ENCODE results near the gene KIAA1549.
A peak's percentile ranks its signal among the peaks of the same experiment; 100 is the strongest.

Gene KIAA1549

GRCh38 chr7:138974675-138975292 is 6.4 kb downstream of the KIAA1549 start:
- DNase-seq: no peak

- DNase-seq: no peak
Measured at GRCh38 chr7:138974103-138974502, 7.1 kb downstream of the KIAA1549 start.

GRCh38 chr7:138970952-138971351 is 10.2 kb downstream of the KIAA1549 start:
- no peak for DNase-seq

GRCh38 chr7:138970446-138970845 is 10.7 kb downstream of the KIAA1549 start:
- DNase-seq: no peak

- no peak for DNase-seq
Measured at GRCh38 chr7:138967159-138967558, 14.0 kb downstream of the KIAA1549 start.

- no peak for DNase-seq
Measured at GRCh38 chr7:138964624-138965436, 16.4 kb downstream of the KIAA1549 start.

- no peak for DNase-seq
Measured at GRCh38 chr7:138963675-138964074, 17.5 kb downstream of the KIAA1549 start.

- peak; percentile 18 for DNase-seq
Measured at GRCh38 chr7:138962561-138963270, 18.5 kb downstream of the KIAA1549 start.

- DNase-seq: no peak
Measured at GRCh38 chr7:138961159-138961558, 20.0 kb downstream of the KIAA1549 start.

- no peak for DNase-seq
Measured at GRCh38 chr7:138958391-138958956, 22.7 kb downstream of the KIAA1549 start.

GRCh38 chr7:138957753-138958390 is 23.3 kb downstream of the KIAA1549 start:
- DNase-seq: no peak

- no peak for DNase-seq
Measured at GRCh38 chr7:138957217-138957616, 24.0 kb downstream of the KIAA1549 start.

- no peak for DNase-seq
Measured at GRCh38 chr7:138954545-138955475, 26.4 kb downstream of the KIAA1549 start.

GRCh38 chr7:138952791-138953190 is 28.4 kb downstream of the KIAA1549 start:
- no peak for DNase-seq

GRCh38 chr7:138951953-138952352 is 29.2 kb downstream of the KIAA1549 start:
- no peak for DNase-seq

- no peak for DNase-seq
Measured at GRCh38 chr7:138949421-138950088, 31.6 kb downstream of the KIAA1549 start.

GRCh38 chr7:138948403-138948802 is 32.8 kb downstream of the KIAA1549 start:
- no peak for DNase-seq

GRCh38 chr7:138945821-138946220 is 35.4 kb downstream of the KIAA1549 start:
- no peak for DNase-seq

- DNase-seq: no peak
Measured at GRCh38 chr7:138945154-138945553, 36.0 kb downstream of the KIAA1549 start.

GRCh38 chr7:138944592-138944991 is 36.6 kb downstream of the KIAA1549 start:
- DNase-seq: no peak

- DNase-seq: no peak
Measured at GRCh38 chr7:138943061-138943460, 38.1 kb downstream of the KIAA1549 start.
